ENCODE measurements around the gene MANF. TPM values are rescaled to one million over a fixed set of nuclear protein-coding genes. Genes with fewer than 3 reads are reported as not detected.

The MANF gene
- total RNA-seq (2014; rRNA removed; shearing (Covaris generic)), result 112 and 162 TPM in 2 replicates

DNA sequence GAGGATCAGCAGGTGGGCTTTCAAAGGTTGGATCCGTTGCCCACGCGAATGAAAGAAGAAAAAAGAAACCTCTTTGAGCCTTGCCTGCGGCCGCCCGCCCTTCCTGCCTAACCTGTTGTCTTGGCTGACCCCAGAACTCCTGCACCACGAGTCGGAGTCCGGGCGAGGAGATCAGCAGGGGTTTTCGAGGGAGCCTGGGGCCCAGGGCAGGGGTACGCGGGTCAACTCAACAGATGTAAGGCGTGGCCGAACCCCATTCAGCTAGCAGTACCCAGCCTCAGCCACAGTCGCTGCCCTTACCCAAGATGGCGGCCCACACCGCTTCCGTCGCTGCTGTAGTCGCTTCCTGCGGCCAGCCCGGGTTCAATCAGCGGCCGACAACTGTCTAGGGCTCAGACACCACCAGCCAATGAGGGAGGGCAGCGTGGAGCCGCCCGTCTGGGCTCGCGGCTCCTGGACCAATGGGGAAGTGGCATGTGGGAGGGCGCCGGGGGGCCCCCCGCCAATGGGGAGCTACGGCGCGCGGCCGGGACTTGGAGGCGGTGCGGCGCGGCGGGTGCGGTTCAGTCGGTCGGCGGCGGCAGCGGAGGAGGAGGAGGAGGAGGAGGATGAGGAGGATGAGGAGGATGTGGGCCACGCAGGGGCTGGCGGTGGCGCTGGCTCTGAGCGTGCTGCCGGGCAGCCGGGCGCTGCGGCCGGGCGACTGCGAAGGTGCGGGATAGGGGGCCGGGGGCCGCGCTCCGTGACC is at the start of gene MANF:
Gene MANF, plus strand, starts transcription at position 566 of the 748 bp plus-strand sequence. Its CDS starts 52 bp downstream, at position 618.
- in situ Hi-C loops (cut with HindIII; ENCODE audit: low sequenced_read_pairs), result loop anchor here (25.0 kb wide), 1 partner anchor 773 kb away; the partner anchor contains the start of genes CISH and MAPKAPK3
- peak; percentile 99 for DNase-seq (ENCODE audit: low spot score)

DNA sequence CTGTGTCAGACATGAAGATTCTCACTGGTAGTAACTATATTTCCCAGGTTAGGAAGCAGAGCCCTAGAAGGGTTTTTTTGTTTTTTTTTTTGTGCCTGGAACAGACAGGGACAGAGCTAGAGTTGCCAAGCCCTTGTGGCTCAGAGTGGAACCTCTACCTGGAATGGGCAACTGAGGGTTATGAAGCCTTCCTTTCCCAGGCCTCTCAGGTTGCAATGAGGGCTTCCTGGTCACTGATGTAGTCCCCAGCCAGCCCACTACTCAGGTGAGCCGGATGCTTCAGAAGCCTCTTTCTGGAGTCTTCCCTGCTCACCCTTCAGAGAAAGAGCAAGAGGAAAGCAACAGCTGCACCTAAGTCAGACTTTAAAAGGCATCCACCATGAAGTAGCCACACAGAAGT is 48.8 kb upstream of the MANF start:
- in situ Hi-C loops (cut with HindIII; ENCODE audit: low sequenced_read_pairs), result no loop called here
- no peak for DNase-seq (ENCODE audit: low spot score)

DNA sequence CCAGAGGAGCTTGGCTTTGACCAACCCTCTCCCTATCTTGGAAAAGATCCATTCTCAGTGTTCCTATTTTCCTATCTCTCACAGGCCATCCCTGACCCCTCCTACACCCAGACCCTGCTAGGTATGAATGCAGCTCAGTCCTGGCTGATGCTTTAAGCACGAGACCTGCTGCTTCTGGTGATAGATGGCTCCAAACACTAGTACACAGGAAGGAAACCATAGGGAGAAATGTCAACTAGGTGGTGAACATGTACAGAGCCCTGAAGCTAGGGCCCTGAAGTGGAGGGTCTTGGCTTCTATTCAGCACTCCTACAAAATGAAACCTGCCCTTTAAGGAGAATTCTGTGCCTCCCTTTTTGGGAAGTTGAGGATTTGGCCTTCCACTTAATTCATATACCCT is 47.4 kb upstream of the MANF start:
- no peak for DNase-seq (ENCODE audit: low spot score)
- in situ Hi-C loops (cut with HindIII; ENCODE audit: low sequenced_read_pairs), result no loop called here

DNA sequence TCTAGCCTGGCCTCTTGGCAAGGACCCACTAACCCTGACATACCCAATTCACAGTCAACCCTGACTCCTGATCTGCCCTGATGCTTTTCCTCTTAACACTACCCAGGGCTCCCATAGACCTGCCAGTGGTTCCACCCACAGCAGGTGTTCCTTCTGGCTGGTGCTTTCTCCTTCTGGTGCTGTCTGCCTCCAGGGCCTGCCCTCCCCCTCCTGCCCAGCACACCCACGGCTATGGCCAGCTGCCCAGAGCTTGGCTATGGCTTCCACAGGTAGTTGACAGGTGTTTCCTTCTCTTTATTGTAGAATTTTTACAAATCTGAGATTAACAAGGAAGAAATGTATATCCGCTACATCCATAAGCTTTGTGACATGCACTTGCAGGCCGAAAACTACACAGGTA is 46.5 kb upstream of the MANF start:
- peak; percentile 92 for DNase-seq (ENCODE audit: low spot score)
- in situ Hi-C loops (cut with HindIII; ENCODE audit: low sequenced_read_pairs), result no loop called here

DNA sequence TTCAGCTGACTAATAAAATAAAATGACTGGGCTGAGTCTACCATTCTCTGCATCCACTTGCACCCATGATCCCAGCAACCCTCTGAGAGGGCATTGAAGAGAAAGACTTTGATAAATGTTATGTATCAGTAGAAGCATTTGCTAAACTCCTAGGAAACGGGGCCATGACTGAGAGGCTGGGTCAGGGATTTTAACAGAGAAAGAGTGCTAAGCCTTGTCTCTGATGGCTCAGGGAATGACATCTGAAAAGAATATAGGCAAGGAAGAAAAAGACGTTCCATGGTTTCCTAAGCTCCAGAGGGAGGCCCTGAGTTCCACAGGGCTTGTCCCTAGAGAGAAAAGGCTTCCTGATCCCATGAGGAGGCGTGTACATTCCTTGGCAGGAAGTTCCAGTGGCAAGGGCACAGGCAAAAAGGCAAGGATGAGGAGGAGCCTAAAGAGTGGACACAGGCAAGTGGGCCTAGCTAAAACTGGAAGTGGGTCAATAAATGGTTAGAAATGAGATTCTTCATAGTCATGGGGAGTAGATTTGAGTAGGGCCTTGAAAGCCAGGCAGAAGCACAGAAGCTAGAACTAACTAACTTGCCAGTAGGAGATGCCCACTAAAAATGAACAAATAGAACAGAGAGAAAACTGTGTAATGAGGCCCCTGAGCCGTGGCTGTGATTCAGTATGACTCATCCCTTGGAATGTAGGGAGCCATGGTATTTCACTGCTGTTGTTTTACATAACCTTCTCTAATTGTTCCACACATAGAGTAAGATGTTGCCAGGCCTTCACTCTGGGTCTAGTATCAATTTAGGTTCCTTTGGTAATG is 44.9 kb upstream of the MANF start:
- DNase-seq (ENCODE audit: low spot score), result no peak
- in situ Hi-C loops (cut with HindIII; ENCODE audit: low sequenced_read_pairs), result no loop called here

DNA sequence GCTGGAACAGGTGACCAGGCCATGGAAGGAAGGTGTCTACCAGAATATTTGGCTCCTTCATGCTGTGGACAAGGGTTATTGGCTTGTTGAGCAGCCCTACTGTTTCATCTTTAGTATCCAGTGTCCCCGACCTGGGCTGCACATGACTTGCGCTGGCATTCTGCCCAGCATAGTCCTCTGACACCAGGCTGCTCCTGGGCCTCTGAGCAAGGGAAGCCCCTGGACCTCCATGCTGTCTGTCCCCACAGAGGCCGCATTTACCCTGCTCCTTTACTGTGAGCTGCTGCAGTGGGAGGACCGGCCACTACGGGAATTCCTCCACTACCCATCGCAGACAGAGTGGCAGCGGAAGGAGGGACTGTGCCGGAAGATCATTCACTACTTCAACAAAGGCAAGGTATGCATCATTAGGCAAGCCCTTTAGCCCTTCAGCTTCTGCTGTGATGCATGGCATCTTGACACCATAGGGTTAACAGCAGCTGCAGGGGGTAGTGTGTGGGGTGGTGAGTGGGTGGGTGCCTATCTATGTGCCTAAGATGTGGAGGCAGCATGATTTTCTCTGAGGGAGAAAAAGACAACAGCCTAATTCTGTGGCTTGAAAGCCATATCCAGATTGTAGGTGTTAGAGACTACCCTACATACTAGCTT is 44.0 kb upstream of the MANF start:
- in situ Hi-C loops (cut with HindIII; ENCODE audit: low sequenced_read_pairs), result no loop called here
- no peak for DNase-seq (ENCODE audit: low spot score)

DNA sequence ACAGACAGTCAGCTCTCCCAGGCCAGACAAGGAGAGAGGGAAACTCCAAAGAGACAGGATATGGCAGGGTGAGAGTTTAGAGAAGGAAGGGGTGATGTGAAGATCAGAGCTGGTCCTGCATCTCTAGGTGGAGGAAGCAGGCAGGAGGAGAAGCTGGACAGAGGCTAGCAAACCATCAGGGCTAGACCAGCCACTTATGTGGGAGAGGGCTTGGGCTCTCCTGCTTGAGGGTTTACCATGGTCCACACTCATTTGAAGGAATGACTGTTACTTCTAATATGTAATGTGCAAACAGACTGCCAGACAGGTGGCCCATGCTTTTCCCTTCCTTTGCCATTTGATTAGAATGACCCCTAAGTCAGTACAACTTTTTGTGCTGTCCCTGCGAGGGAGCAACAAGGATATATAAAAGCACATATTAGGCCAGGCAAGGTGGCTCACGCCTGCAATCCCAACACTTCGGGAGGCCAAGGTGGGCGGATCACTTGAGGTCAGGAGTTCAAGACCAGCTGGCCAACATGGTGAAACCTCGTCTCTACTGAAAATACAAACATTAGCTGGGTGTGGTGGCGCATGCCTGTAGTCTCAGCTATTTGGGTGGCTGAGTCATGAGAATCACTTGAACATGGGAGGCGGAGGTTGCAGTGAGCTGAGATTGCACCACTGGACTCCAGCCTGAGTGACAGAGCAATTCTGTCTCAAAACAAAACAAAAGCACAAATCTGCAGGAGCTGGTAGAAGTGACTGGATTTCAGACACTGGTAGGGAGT is 41.0 kb upstream of the MANF start:
- DNase-seq (ENCODE audit: low spot score), result no peak
- in situ Hi-C loops (cut with HindIII; ENCODE audit: low sequenced_read_pairs), result no loop called here

DNA sequence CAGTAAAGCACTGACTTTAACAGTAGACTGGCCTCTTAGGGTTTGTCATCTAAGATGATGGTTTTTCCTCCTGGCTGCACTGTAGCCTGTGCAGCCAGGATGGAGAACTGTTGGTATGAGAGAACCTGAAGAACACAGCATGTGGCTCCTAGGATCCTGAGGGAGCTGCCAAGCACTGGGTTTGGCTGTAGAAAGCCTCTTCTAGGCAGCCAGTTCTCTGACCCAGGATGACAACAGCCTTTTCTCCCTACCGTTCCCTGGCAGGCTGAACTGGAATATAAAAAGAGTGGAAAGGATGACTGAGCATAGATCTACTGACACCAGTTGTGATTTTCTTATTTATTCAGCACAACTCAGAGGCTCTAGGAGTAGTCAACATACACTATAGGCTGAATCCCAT is 34.3 kb upstream of the MANF start:
- in situ Hi-C loops (cut with HindIII; ENCODE audit: low sequenced_read_pairs), result no loop called here

DNA sequence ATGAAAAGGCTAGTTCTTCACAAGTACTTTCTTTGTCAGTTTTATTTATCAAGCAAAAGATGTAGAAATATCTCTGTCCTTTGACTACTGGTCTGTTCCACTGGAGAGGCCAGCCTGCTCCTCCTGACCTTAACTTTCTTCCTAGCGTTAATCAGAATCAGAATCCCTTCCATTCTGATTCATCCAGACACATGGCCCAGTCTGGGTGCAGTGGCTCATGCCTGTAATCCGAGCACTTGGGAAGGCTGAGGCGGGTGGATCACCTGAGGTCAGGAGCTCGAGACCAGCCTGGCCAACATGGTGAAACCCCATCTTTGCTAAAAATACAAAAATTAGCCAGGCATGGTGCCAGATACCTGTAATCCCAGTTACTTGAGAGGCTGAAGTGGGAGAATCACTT is 32.0 kb upstream of the MANF start:
- no peak for DNase-seq (ENCODE audit: low spot score)
- in situ Hi-C loops (cut with HindIII; ENCODE audit: low sequenced_read_pairs), result no loop called here

More for the DNA sequence above, 34.3 kb upstream of the MANF start:
- DNase-seq (ENCODE audit: low spot score), result peak; percentile 94

DNA sequence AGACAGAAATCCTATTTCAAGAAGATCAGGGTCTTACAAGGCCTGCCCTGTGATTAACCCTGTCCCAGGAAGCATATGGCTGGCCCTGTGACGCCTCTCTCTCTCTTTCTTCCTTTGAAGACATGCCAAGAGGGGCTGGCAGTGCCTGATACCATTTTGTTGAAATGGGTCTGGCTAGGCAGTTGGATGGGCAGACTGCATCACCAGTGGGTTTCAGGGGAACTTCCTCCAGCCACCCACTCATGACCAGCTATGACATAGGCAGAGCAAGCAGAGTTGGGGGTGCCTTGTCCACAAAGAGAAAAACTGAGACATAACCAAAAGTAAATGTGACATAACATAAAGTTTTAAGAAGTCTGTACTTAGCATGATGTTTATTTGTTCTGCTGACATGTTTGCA is 31.4 kb upstream of the MANF start:
- in situ Hi-C loops (cut with HindIII; ENCODE audit: low sequenced_read_pairs), result no loop called here
- peak; percentile 43 for DNase-seq (ENCODE audit: low spot score)

DNA sequence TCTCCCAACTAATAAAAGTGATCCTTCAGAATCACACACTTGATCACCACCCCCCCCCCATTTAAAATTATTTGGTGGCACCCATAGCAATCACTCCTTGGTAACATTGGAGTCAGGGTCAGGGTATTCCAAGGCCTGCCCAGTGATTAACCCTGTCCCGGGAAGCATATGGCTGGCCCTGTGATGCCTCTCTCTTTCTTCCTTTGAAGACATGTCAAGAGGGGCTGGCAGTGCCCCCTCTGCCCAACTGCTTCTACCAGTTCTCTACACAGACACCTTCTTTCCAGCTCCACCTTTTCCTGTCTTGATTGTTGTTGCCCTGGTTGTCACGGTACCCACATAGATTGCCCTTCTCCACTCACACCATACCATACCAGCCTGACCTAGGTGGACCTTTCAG is 30.9 kb upstream of the MANF start:
- in situ Hi-C loops (cut with HindIII; ENCODE audit: low sequenced_read_pairs), result no loop called here
- DNase-seq (ENCODE audit: low spot score), result no peak

DNA sequence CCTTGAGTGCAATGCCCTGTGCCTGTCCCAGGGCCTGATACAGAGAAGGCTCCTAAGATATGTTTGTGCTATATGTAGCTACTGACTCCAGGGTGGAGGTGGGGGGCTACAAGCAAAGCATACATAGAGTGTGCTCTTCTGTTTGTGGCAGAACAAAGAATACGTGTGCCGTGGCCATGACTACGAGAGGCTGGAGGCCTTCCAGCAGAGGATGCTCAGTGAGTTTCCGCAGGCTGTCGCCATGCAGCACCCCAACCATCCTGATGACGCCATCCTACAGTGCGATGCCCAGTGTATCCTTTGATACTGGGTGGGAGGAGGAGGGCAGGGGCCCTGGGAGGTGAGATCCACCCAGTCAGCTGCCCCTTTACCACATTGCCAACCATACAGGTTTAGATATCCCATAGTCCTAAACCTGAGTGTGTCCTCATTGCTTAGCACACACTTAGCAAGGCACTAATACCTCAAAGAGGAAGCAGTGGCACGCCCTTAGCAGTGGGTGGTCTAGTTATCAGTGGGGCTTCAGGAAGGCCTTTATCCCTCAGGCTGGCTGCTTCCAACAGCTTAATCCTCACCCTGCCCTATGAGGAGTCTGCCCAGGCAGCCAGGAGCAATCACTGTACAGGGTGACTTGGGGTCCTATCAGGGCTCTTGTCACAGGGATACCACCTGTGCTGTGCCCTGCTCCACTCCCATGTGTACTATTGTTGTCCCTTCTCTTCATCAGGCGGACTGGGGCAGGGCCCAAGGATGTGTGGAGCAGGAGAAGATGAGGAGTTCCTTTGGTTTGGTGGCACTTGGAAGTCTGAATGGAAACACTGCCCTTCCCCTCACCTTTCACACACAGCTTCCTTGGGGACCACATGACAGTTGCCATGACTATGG is 30.1 kb upstream of the MANF start:
- in situ Hi-C loops (cut with HindIII; ENCODE audit: low sequenced_read_pairs), result no loop called here
- no peak for DNase-seq (ENCODE audit: low spot score)

DNA sequence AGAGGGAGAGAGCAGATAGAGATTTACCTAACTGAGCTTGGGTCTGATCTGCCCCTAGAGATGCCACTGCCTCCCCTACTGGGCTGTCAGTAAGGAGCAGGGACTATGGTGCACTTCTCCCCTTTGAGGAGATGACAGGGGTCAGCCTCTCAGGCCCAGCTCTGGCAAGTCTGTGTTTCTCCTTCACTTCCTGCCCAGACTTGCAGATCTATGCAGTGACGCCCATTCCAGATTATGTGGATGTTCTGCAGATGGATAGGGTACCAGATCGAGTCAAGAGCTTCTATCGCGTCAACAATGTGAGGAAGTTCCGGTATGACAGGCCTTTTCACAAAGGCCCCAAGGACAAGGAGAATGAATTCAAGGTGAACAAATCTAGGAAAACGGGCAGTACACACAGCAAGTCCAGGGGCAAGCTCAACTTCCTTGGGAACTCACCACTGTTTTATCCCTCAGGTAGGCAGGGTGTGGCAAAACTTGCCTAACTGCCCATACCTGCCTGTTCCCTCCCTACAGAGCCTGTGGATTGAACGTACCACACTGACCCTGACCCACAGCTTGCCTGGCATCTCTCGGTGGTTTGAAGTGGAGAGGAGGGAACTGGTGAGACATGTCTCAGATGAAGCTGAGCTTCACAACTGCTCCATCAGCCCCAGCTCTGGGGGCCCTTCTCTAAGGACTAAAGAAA is 29.1 kb upstream of the MANF start:
- in situ Hi-C loops (cut with HindIII; ENCODE audit: low sequenced_read_pairs), result no loop called here
- DNase-seq (ENCODE audit: low spot score), result no peak

DNA sequence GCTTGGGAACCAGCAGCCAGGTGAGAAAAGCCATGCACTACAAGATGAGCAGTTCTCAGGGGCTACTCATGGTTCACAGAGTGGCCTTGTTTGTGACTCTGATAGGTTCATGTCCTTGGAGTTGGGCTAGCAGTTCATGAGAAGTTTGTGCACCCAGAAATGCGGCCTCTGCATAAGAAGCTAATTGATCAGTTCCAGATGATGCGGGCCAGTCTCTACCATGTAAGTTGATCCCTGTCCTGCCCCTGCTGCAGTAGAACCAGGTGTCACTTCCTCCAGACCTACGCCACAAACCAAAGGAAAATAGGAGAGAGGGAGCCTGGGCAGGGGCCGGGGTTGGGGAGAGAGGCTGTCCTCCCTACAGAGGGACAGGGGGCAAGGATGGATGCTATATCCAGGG is 27.2 kb upstream of the MANF start:
- no peak for DNase-seq (ENCODE audit: low spot score)
- in situ Hi-C loops (cut with HindIII; ENCODE audit: low sequenced_read_pairs), result no loop called here

DNA sequence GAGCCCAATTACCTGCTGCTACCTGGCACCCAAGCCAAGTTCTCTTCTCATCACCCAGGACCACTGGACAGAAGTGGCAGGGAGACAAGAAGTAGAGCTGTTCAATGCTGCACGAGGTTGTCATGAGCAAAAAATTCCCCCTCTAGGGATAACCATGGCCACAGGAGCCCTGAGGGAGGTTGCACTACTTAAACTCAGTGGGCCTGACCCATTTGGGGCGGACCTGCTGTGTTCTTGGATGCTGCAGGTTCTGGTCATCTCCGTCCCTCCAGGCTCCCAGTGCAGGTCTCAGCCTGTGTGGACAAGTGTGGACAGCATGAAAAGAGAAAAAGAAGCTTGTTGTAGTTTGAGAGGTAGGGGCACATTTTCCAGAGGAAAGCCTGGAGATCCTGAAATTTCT is 26.1 kb upstream of the MANF start:
- peak; percentile 33 for DNase-seq (ENCODE audit: low spot score)
- in situ Hi-C loops (cut with HindIII; ENCODE audit: low sequenced_read_pairs), result no loop called here

DNA sequence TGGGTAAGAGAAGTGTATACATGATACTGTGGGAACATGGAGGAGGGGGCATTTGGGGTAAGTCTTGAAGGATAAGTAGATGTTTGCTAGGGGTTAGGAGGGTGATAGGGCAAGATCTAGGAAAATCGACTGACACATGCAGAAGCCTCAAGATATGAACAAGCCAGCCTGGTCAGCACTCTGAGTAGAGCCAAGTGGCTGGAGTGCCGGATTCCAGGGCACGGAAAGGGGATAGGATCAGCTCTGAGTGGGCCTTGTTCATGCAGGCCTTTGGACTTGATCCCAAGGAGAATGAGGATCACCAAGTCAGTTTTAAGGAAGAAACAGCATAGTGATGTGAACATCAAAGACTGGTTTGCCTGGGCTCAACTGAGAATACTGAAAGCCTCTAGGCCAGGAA is 24.3 kb upstream of the MANF start:
- no peak for DNase-seq (ENCODE audit: low spot score)
- in situ Hi-C loops (cut with HindIII; ENCODE audit: low sequenced_read_pairs), result no loop called here

DNA sequence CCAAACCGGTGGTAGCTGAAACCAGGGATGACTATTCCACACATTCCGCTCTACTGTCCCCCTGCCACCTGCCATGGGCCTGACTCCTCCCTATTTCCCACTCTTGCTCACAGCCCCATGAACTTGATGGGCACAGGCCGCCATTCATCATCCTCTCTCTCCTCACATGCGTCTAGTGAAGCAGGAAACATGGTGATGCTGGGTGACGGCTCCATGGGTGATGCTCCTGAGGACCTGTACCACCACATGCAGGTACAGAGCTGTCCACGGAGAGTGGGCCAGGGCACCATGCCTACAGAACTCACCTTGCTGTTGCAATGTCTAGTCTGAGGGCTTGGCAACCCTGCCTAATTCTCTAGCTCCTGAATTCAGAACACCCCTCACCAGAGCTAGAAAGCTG is 23.3 kb upstream of the MANF start:
- in situ Hi-C loops (cut with HindIII; ENCODE audit: low sequenced_read_pairs), result no loop called here
- no peak for DNase-seq (ENCODE audit: low spot score)

DNA sequence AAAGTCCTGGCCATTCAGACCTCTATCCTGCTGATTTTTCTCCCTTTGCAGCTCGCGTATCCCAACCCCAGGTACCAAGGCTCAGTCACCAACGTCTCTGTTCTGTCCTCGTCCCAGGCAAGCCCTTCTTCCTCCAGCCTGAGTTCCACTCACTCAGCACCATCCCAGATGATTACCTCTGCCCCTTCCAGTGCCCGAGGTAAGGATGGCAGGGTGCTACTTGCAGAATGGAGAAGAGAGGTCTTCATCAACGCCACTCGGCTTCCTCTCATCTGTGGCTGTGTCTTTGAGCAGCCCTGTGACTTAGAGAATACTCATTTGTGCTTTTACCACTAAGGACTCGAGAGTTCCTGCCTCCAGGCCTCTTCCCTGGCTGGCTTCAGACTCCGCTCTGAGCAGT is 22.6 kb upstream of the MANF start:
- in situ Hi-C loops (cut with HindIII; ENCODE audit: low sequenced_read_pairs), result no loop called here
- DNase-seq (ENCODE audit: low spot score), result no peak
